Vagina (tissue), 2 donors: ENCODE measurements around the gene SCARF2.

Experiments
- POLR2A ChIP-seq, 2 donors: fragments of 450-650 bp; IDR thresholded peaks; one replicate each; pipeline ENCODE4 v1.6.1; 2017; ENCODE audit warnings: antibody characterized with exemption in 2 of 2, mild to moderate bottlenecking in 2 of 2, moderate library complexity in 2 of 2
- TF ChIP-seq, protein P1 (sequence below), 3 experiments: fragments of 450-650 bp in 2 of 3; fragments of 200-600 bp in 1 of 3; sonication (generic) in 1 of 3; IDR thresholded peaks; one replicate each; pipeline ENCODE4 v1.5.1; 2017 to 2019; ENCODE audit warnings: antibody characterized with exemption in 3 of 3, mild to moderate bottlenecking in 2 of 3, moderate library complexity in 2 of 3

DNA sequence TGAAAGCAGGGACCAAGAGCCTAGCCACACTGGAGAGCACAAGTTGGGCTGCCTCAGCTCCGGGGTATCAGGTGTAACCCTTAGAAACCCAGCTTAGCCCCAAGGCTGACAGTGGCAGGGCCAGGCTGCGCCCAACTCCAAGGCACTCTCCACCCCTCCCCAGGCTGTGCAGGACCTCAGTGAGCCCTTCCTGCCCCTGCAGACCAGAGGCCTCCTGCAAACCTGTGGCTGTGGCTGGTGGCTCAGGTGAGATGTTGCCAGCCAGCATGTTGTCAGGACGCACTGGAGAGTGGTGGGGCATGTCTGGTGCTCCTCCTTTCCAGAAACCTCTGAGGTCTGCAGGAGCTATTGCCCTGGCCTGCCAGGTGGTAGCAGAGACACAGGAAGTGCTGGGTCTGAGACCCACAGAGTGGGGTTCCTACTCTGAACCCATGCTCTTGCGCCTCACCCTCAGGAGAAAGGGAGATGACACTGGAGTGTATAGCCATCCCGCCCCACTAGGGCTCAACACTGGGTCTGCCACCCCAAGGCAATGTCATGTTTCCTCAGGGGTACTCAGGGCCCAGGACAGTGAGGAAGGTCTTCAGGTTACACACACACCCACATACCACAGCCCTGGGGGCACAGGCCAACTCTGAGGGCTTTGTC is 2.4 kb upstream of the SCARF2 start:
- TF ChIP-seq, protein P1, sequence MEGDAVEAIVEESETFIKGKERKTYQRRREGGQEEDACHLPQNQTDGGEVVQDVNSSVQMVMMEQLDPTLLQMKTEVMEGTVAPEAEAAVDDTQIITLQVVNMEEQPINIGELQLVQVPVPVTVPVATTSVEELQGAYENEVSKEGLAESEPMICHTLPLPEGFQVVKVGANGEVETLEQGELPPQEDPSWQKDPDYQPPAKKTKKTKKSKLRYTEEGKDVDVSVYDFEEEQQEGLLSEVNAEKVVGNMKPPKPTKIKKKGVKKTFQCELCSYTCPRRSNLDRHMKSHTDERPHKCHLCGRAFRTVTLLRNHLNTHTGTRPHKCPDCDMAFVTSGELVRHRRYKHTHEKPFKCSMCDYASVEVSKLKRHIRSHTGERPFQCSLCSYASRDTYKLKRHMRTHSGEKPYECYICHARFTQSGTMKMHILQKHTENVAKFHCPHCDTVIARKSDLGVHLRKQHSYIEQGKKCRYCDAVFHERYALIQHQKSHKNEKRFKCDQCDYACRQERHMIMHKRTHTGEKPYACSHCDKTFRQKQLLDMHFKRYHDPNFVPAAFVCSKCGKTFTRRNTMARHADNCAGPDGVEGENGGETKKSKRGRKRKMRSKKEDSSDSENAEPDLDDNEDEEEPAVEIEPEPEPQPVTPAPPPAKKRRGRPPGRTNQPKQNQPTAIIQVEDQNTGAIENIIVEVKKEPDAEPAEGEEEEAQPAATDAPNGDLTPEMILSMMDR (IDR thresholded peaks at IDR 0.05), result no peak
- TF ChIP-seq POLR2A (IDR thresholded peaks at IDR 0.05), result no peak
